Upper lobe of right lung (tissue), 1 donor: ENCODE measurements around the gene SLC45A2. TPM values are rescaled to one million over a fixed set of nuclear protein-coding genes. Genes with fewer than 3 reads are reported as not detected.

Experiments used
- ATAC-seq: fragments of 200-7000 bp; cut with Tn5 transposase; one replicate; pipeline ENCODE4 v1.9.1; 2020; ENCODE audit warnings: mild to moderate bottlenecking, moderate library complexity
- DNase-seq: peaks from one replicate; pipeline ENCODE4 v3.0.0-alpha.2; 2020
- H3K27ac ChIP-seq: fragments of 200-600 bp; one replicate; pipeline ENCODE4 v1.8.0; 2022
- H3K27me3 ChIP-seq: fragments of 200-600 bp; one replicate; pipeline ENCODE4 v1.8.0; 2022; ENCODE audit warnings: mild to moderate bottlenecking
- H3K36me3 ChIP-seq: fragments of 200-600 bp; one replicate; pipeline ENCODE4 v1.8.0; 2022
- H3K4me1 ChIP-seq: fragments of 200-600 bp; one replicate; pipeline ENCODE4 v1.8.0; 2022
- H3K4me3 ChIP-seq: fragments of 200-600 bp; one replicate; pipeline ENCODE4 v1.8.0; 2022; ENCODE audit warnings: mild to moderate bottlenecking
- H3K9me3 ChIP-seq: fragments of 200-600 bp; one replicate; pipeline ENCODE4 v1.8.0; 2022
- CTCF ChIP-seq: fragments of 200-600 bp; IDR thresholded peaks from one replicate; pipeline ENCODE4 v1.8.0; 2022; ENCODE audit warnings: antibody characterized with exemption
- intact Hi-C: fragments of 100-400 bp; cut with DNase I; formaldehyde crosslinking; loops from one replicate; pipeline ENCODE4 v1.11.0; 2022
- total RNA-seq: library from RNA; stranded (reverse); fragmentation: NEBNext Ultra II Directional; extraction: Animal tissue kit (Norgen Biotek cat#: 25700); gene quantifications from one replicate; pipeline ENCODE4 v1.2.1, GENCODE V29; 2021
- donor health status: DM: no; HTN: yes; CAD: no; lungs with severe emphysema.

The SLC45A2 gene
- total RNA-seq, 1 donor from 2014 or later, result not detected

GRCh38 chr5:34026089-34026761, 41.7 kb upstream of the SLC45A2 start:
- DNase-seq, result no peak
- intact Hi-C loops, result no loop called here
- no peak overlapping the region for H3K27ac ChIP-seq

GRCh38 chr5:34022121-34022705, 37.7 kb upstream of the SLC45A2 start:
- intact Hi-C loops, result no loop called here
- Histone ChIP-seq H3K36me3 (no peaks in the 10 kb centered on the region), H3K4me3 (no peak overlapping the region), H3K27ac (no peak overlapping the region), H3K9me3 (no peaks in the 10 kb centered on the region), H3K4me1 (no peaks in the 10 kb centered on the region), H3K27me3 (no peaks in the 10 kb centered on the region)
- TF ChIP-seq CTCF, result no peak
- DNase-seq (no peak), ATAC-seq (no peak)

More at GRCh38 chr5:34026089-34026761, 41.7 kb upstream of the SLC45A2 start:
- Histone ChIP-seq H3K27me3 (no peaks in the 10 kb centered on the region), H3K4me3 (no peak overlapping the region), H3K4me1 (no peaks in the 10 kb centered on the region), H3K36me3 (no peaks in the 10 kb centered on the region), H3K9me3 (no peaks in the 10 kb centered on the region)
- no peak for TF ChIP-seq CTCF
- ATAC-seq, result no peak

GRCh38 chr5:34021334-34021733, 36.8 kb upstream of the SLC45A2 start:
- Histone ChIP-seq H3K4me3 (no peak overlapping the region), H3K9me3 (no peaks in the 10 kb centered on the region), H3K27ac (no peak overlapping the region), H3K27me3 (no peaks in the 10 kb centered on the region), H3K36me3 (no peaks in the 10 kb centered on the region), H3K4me1 (no peaks in the 10 kb centered on the region)
- DNase-seq, result no peak
- ATAC-seq, result no peak
- intact Hi-C loops, result no loop called here
- TF ChIP-seq CTCF, result no peak

GRCh38 chr5:34020726-34021125, 36.2 kb upstream of the SLC45A2 start:
- TF ChIP-seq CTCF, result no peak
- DNase-seq, result no peak
- Histone ChIP-seq H3K27ac (no peak overlapping the region), H3K27me3 (no peaks in the 10 kb centered on the region), H3K4me3 (no peak overlapping the region), H3K36me3 (no peaks in the 10 kb centered on the region), H3K4me1 (no peaks in the 10 kb centered on the region), H3K9me3 (no peaks in the 10 kb centered on the region)
- intact Hi-C loops, result no loop called here
- ATAC-seq, result no peak

- no peak overlapping the region for H3K27ac ChIP-seq
- H3K27me3 ChIP-seq, result no peaks in the 10 kb centered on the region
- ATAC-seq (no peak), DNase-seq (no peak)
- TF ChIP-seq CTCF, result no peak
- no peaks in the 10 kb centered on the region for H3K9me3 ChIP-seq
- intact Hi-C loops, result no loop called here
- H3K4me3 ChIP-seq, result no peak overlapping the region
- no peaks in the 10 kb centered on the region for H3K36me3 ChIP-seq
- no peaks in the 10 kb centered on the region for H3K4me1 ChIP-seq
Observed at GRCh38 chr5:34017254-34017653, 32.8 kb upstream of the SLC45A2 start.
